Stimulated activated effector memory CD8-positive, alpha-beta T cell treated with anti-CD3 and anti-CD28 coated beads, Interleukin-12 subunit alpha, Interleukin-12 subunit beta, amount 100 ng/mL, for 72 hours (primary cell): Measurements from ENCODE around the gene BNIPL.
A peak's percentile ranks its signal among the peaks of the same experiment; 100 is the strongest.

Experiments
- ATAC-seq: fragments of 150-1000 bp; cut with Tn5 transposase; 2 replicates; pipeline ENCODE4 v1.10.0; 2021
- DNase-seq, 2 donors: peaks; one replicate each; pipeline ENCODE4 v3.0.0; 2021 to 2022; ENCODE audit warnings: low spot score in 2 of 2
- H3K27ac Mint-ChIP-seq: one replicate; pipeline ENCODE4 v1.8.0; 2022; ENCODE audit warnings: mild to moderate bottlenecking, mixed read lengths
- H3K36me3 Mint-ChIP-seq: one replicate; pipeline ENCODE4 v1.8.0; 2022; ENCODE audit warnings: mild to moderate bottlenecking, mixed read lengths
- H3K4me1 Mint-ChIP-seq: one replicate; pipeline ENCODE4 v1.8.0; 2022; ENCODE audit warnings: mixed read lengths
- H3K4me3 Mint-ChIP-seq: one replicate; pipeline ENCODE4 v1.8.0; 2022; ENCODE audit warnings: mild to moderate bottlenecking, mixed read lengths
- H3K9me3 Mint-ChIP-seq: one replicate; pipeline ENCODE4 v1.8.0; 2022; ENCODE audit warnings: mixed read lengths

BNIPL gene

GRCh38 chr1:151036356-151036755 is at the start of gene BNIPL:
BNIPL (plus strand) TSS chr1:151036586; CDS start chr1:151036726, 140 bp downstream.
- DNase-seq (no peak), ATAC-seq (no peak)
- peaks cover 7% of the 10 kb centered on the region for H3K4me1 Mint-ChIP-seq
- no peaks in the 10 kb centered on the region for H3K9me3 Mint-ChIP-seq
- H3K36me3 Mint-ChIP-seq = peaks cover 33% of the 10 kb centered on the region
- H3K4me3 Mint-ChIP-seq = no peak within 1 kb of the TSS
- H3K27ac Mint-ChIP-seq = peak within 1 kb of the TSS; percentile 21

GRCh38 chr1:150987924-150988323 is 48.5 kb upstream of the BNIPL start:
- ATAC-seq = no peak
- no peak overlapping the region for H3K4me3 Mint-ChIP-seq

GRCh38 chr1:150992626-150993025 is 43.8 kb upstream of the BNIPL start:
- Mint-ChIP-seq H3K36me3 (no peaks in the 10 kb centered on the region), H3K9me3 (no peaks in the 10 kb centered on the region), H3K27ac (no peak overlapping the region), H3K4me3 (no peak overlapping the region), H3K4me1 (peaks cover 7% of the 10 kb centered on the region)
- ATAC-seq (no peak), DNase-seq (no peak)

More at GRCh38 chr1:150987924-150988323, 48.5 kb upstream of the BNIPL start:
- Mint-ChIP-seq H3K27ac (peak overlapping the region; percentile 68), H3K9me3 (no peaks in the 10 kb centered on the region), H3K36me3 (no peaks in the 10 kb centered on the region), H3K4me1 (no peaks in the 10 kb centered on the region)
- no peak for DNase-seq

GRCh38 chr1:150994248-150994647 is 42.1 kb upstream of the BNIPL start:
- DNase-seq (no peak), ATAC-seq (no peak)
- Mint-ChIP-seq H3K9me3 (no peaks in the 10 kb centered on the region), H3K4me1 (peaks cover 7% of the 10 kb centered on the region), H3K27ac (peak overlapping the region; percentile 16), H3K4me3 (no peak overlapping the region), H3K36me3 (no peaks in the 10 kb centered on the region)

- Mint-ChIP-seq H3K27ac (no peak overlapping the region), H3K4me1 (peaks cover 7% of the 10 kb centered on the region), H3K36me3 (no peaks in the 10 kb centered on the region), H3K9me3 (no peaks in the 10 kb centered on the region), H3K4me3 (no peak overlapping the region)
- DNase-seq (no peak), ATAC-seq (no peak)
Observed at GRCh38 chr1:150995460-150995859, 40.9 kb upstream of the BNIPL start.

GRCh38 chr1:150995896-150996295 is 40.5 kb upstream of the BNIPL start:
- peaks cover 7% of the 10 kb centered on the region for H3K4me1 Mint-ChIP-seq
- no peaks in the 10 kb centered on the region for H3K9me3 Mint-ChIP-seq
- H3K27ac Mint-ChIP-seq = no peak overlapping the region
- no peak overlapping the region for H3K4me3 Mint-ChIP-seq
- no peak for DNase-seq
- ATAC-seq = no peak
- no peaks in the 10 kb centered on the region for H3K36me3 Mint-ChIP-seq

GRCh38 chr1:150997126-150997872 is 39.1 kb upstream of the BNIPL start:
- no peak overlapping the region for H3K4me3 Mint-ChIP-seq
- H3K4me1 Mint-ChIP-seq = peaks cover 14% of the 10 kb centered on the region
- H3K36me3 Mint-ChIP-seq = no peaks in the 10 kb centered on the region
- H3K27ac Mint-ChIP-seq = peak overlapping the region; percentile 26
- DNase-seq = no peak
- ATAC-seq = no peak
- no peaks in the 10 kb centered on the region for H3K9me3 Mint-ChIP-seq

- H3K4me3 Mint-ChIP-seq = no peak overlapping the region
Observed at GRCh38 chr1:150997949-150998348, 38.4 kb upstream of the BNIPL start.

GRCh38 chr1:150999051-150999674 is 37.2 kb upstream of the BNIPL start:
- Mint-ChIP-seq H3K27ac (peak overlapping the region; percentile 43), H3K4me1 (peaks cover 24% of the 10 kb centered on the region), H3K4me3 (no peak overlapping the region), H3K36me3 (no peaks in the 10 kb centered on the region), H3K9me3 (no peaks in the 10 kb centered on the region)
- no peak for DNase-seq
- peak; percentile 86 for ATAC-seq

More at GRCh38 chr1:150997949-150998348, 38.4 kb upstream of the BNIPL start:
- DNase-seq (no peak), ATAC-seq (no peak)
- Mint-ChIP-seq H3K27ac (no peak overlapping the region), H3K36me3 (no peaks in the 10 kb centered on the region), H3K9me3 (no peaks in the 10 kb centered on the region), H3K4me1 (peaks cover 21% of the 10 kb centered on the region)

- no peak for DNase-seq
- Mint-ChIP-seq H3K27ac (no peak overlapping the region), H3K4me3 (no peak overlapping the region), H3K36me3 (no peaks in the 10 kb centered on the region), H3K9me3 (no peaks in the 10 kb centered on the region), H3K4me1 (peaks cover 24% of the 10 kb centered on the region)
- ATAC-seq = no peak
Observed at GRCh38 chr1:150999926-151000325, 36.5 kb upstream of the BNIPL start.

GRCh38 chr1:151000408-151000807 is 36.0 kb upstream of the BNIPL start:
- Mint-ChIP-seq H3K4me1 (peaks cover 27% of the 10 kb centered on the region), H3K36me3 (no peaks in the 10 kb centered on the region), H3K9me3 (no peaks in the 10 kb centered on the region), H3K4me3 (no peak overlapping the region), H3K27ac (no peak overlapping the region)
- ATAC-seq = no peak
- DNase-seq = no peak

GRCh38 chr1:151001602-151002001 is 34.8 kb upstream of the BNIPL start:
- ATAC-seq (no peak), DNase-seq (no peak)
- Mint-ChIP-seq H3K27ac (no peak overlapping the region), H3K9me3 (no peaks in the 10 kb centered on the region), H3K4me1 (peaks cover 32% of the 10 kb centered on the region), H3K36me3 (no peaks in the 10 kb centered on the region), H3K4me3 (no peak overlapping the region)

- H3K4me3 Mint-ChIP-seq = no peak overlapping the region
- H3K4me1 Mint-ChIP-seq = peaks cover 36% of the 10 kb centered on the region
- H3K27ac Mint-ChIP-seq = no peak overlapping the region
- no peaks in the 10 kb centered on the region for H3K36me3 Mint-ChIP-seq
- no peaks in the 10 kb centered on the region for H3K9me3 Mint-ChIP-seq
- no peak for DNase-seq
- ATAC-seq = no peak
Observed at GRCh38 chr1:151002051-151002450, 34.3 kb upstream of the BNIPL start.

- Mint-ChIP-seq H3K4me1 (peaks cover 41% of the 10 kb centered on the region), H3K9me3 (no peaks in the 10 kb centered on the region), H3K4me3 (no peak overlapping the region), H3K27ac (peak overlapping the region; percentile 36), H3K36me3 (no peaks in the 10 kb centered on the region)
- no peak for DNase-seq
- ATAC-seq = no peak
Observed at GRCh38 chr1:151002611-151003010, 33.8 kb upstream of the BNIPL start.

- H3K9me3 Mint-ChIP-seq = no peaks in the 10 kb centered on the region
- peak overlapping the region; percentile 36 for H3K27ac Mint-ChIP-seq
- H3K4me3 Mint-ChIP-seq = no peak overlapping the region
- DNase-seq (no peak), ATAC-seq (no peak)
- H3K4me1 Mint-ChIP-seq = peaks cover 47% of the 10 kb centered on the region
- peaks cover 1% of the 10 kb centered on the region for H3K36me3 Mint-ChIP-seq
Observed at GRCh38 chr1:151003180-151003579, 33.2 kb upstream of the BNIPL start.

- peak overlapping the region; percentile 95 for H3K27ac Mint-ChIP-seq
- peaks cover 61% of the 10 kb centered on the region for H3K4me1 Mint-ChIP-seq
- DNase-seq (no peak), ATAC-seq (no peak)
- H3K36me3 Mint-ChIP-seq = peaks cover 6% of the 10 kb centered on the region
- H3K9me3 Mint-ChIP-seq = no peaks in the 10 kb centered on the region
- H3K4me3 Mint-ChIP-seq = peak overlapping the region; percentile 99
Observed at GRCh38 chr1:151005729-151006319, 30.6 kb upstream of the BNIPL start.
